Left ventricle myocardium inferior (tissue), 1 donor: ENCODE data around the gene KCNH8. TPM values are rescaled to one million over a fixed set of nuclear protein-coding genes. Genes with fewer than 3 reads are reported as not detected.

Source experiments
- DNase-seq: peaks from one replicate; pipeline ENCODE4 v3.0.0-alpha.2; 2020
- H3K27ac ChIP-seq: fragments of 200-600 bp; replicated peaks from 2 replicates; pipeline ENCODE4 v1.8.0; 2021
- H3K27me3 ChIP-seq: fragments of 200-600 bp; 2 replicates; pipeline ENCODE4 v1.8.0; 2021; ENCODE audit warnings: low read depth
- H3K36me3 ChIP-seq: fragments of 200-600 bp; 2 replicates; pipeline ENCODE4 v1.8.0; 2021
- H3K4me1 ChIP-seq: fragments of 200-600 bp; 2 replicates; pipeline ENCODE4 v1.8.0; 2021
- H3K4me3 ChIP-seq: fragments of 200-600 bp; 2 replicates; pipeline ENCODE4 v1.8.0; 2021; ENCODE audit warnings: mild to moderate bottlenecking, moderate library complexity
- H3K9me3 ChIP-seq: fragments of 200-600 bp; replicated peaks from 2 replicates; pipeline ENCODE4 v1.8.0; 2021
- intact Hi-C: fragments of 100-400 bp; cut with micrococcal nuclease; formaldehyde crosslinking; loops from one replicate; pipeline ENCODE4 v1.11.0; 2022
- total RNA-seq: library from RNA; stranded (reverse); fragmentation: NEBNext Ultra II Directional; extraction: Animal tissue kit (Norgen Biotek cat#: 25700); gene quantifications from one replicate; pipeline ENCODE4 v1.2.1, GENCODE V29; 2021
- TF ChIP-seq, protein P1 (sequence below): fragments of 200-600 bp; IDR thresholded peaks from 2 replicates; pipeline ENCODE4 v1.8.0; 2021; ENCODE audit warnings: antibody characterized with exemption, mild to moderate bottlenecking, borderline replicate concordance
- donor health status: DM: no; HTN: yes; CAD: no; lungs with severe emphysema.

Gene KCNH8
- total RNA-seq, 1 donor from 2014 or later: 0.05 TPM

DNA sequence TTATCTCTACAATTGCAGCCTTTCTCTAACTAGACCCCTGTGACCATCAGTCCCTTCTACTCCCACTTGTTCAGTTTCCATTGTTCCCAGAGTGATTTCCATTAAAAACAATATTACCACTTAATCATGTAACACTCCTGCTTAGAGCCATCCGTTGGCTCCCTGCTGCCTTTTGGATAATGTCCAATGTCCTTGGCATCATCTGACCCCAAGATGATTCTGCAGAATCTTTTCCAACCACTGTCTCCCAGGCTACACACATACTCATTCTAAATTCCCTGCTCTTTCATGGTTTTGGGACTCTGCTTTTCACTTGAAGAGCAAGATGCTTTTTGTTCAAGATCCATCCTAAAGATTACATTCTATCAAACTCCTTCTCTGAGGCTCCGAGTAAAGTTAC, 7.1 kb downstream of the KCNH8 start:
- H3K36me3 ChIP-seq: no peaks in the 10 kb centered on the region
- peaks cover 22% of the 10 kb centered on the region for H3K27me3 ChIP-seq
- no peak for DNase-seq
- H3K4me3 ChIP-seq: no peak overlapping the region
- H3K9me3 ChIP-seq: no peaks in the 10 kb centered on the region
- no peaks in the 10 kb centered on the region for H3K4me1 ChIP-seq
- intact Hi-C loops: no loop called here
- TF ChIP-seq, protein P1, sequence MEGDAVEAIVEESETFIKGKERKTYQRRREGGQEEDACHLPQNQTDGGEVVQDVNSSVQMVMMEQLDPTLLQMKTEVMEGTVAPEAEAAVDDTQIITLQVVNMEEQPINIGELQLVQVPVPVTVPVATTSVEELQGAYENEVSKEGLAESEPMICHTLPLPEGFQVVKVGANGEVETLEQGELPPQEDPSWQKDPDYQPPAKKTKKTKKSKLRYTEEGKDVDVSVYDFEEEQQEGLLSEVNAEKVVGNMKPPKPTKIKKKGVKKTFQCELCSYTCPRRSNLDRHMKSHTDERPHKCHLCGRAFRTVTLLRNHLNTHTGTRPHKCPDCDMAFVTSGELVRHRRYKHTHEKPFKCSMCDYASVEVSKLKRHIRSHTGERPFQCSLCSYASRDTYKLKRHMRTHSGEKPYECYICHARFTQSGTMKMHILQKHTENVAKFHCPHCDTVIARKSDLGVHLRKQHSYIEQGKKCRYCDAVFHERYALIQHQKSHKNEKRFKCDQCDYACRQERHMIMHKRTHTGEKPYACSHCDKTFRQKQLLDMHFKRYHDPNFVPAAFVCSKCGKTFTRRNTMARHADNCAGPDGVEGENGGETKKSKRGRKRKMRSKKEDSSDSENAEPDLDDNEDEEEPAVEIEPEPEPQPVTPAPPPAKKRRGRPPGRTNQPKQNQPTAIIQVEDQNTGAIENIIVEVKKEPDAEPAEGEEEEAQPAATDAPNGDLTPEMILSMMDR: no peak
- H3K27ac ChIP-seq: no peak overlapping the region

DNA sequence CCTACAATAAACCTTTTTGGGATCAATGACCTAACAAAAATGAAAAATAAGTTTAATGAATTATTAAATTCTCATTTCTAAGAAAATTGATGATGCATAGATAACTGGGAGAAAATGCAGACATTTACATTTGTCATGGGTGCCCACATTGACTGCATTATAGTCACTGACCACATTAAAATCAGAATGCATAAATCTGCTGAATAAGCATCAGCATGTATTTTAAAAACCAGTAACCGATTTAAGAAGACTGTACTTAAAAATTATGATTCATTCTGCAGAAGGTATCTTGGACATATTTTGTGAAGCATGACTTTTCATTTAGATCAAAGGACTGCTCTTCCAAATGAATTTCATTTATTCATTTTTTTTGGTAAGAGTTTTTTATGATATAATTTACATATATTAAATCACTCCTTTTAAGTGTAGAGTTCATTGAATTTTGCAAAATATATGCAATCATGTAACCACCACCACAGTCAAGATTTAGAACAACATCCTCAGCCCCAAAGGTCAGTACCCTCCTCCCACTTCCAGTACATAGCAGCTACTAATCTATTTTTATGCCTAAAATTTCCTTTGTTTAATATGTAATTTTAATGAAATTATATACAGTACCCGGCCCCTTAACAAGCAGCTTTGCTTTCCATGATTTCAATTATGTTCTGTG, 11.8 kb downstream of the KCNH8 start:
- intact Hi-C loops: no loop called here
- no peaks in the 10 kb centered on the region for H3K36me3 ChIP-seq
- TF ChIP-seq, protein P1: no peak
- H3K4me1 ChIP-seq: no peaks in the 10 kb centered on the region
- no peak overlapping the region for H3K27ac ChIP-seq
- DNase-seq: no peak
- no peaks in the 10 kb centered on the region for H3K27me3 ChIP-seq
- no peaks in the 10 kb centered on the region for H3K9me3 ChIP-seq
- H3K4me3 ChIP-seq: no peak overlapping the region

DNA sequence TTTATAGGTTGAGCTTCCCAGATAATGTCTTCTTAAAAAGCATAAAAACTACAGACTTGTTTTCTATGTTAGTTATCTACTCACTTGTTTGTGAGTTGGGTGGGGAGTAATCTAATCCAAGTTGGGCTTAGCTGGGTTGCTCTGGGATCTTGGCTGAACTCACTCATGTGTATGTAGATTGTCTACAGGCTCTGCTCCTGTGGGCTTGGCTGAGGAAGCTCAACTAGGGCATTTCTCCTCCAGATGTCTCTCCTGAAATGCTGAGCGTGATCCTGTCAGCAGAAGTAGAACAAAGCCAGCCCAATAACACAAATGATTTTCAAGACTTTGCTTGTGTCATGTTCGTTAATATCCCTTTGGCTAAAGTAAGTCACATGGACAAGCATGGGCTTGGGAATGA, 17.3 kb downstream of the KCNH8 start:
- Histone ChIP-seq H3K4me1 (no peaks in the 10 kb centered on the region), H3K27ac (no peak overlapping the region), H3K4me3 (no peak overlapping the region), H3K27me3 (no peaks in the 10 kb centered on the region), H3K36me3 (no peaks in the 10 kb centered on the region), H3K9me3 (peaks cover 6% of the 10 kb centered on the region)
- intact Hi-C loops: no loop called here
- DNase-seq: no peak
- TF ChIP-seq, protein P1: no peak

DNA sequence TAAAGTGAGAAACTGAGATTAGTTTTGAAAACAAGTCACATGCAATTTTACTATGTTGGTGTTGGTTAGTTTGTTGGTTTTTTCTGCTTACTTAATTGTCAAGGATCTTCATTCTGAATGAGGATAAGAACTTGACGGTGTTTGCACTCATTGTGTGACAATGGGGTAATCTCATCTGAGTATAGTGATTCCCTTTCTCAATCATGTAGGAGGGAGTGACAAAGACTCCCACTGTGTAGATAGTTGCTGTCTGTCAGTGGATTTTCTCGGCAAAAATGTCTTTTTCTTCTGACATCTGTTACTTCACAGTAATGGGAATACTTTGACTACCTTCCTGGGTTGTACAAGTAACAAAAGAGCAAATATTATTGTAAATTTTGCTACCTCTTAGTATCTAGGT, 23.5 kb downstream of the KCNH8 start:
- no peaks in the 10 kb centered on the region for H3K36me3 ChIP-seq
- TF ChIP-seq, protein P1: no peak
- no peak for DNase-seq
- intact Hi-C loops: no loop called here
- peaks cover 6% of the 10 kb centered on the region for H3K9me3 ChIP-seq
- no peak overlapping the region for H3K27ac ChIP-seq
- no peaks in the 10 kb centered on the region for H3K4me1 ChIP-seq
- H3K27me3 ChIP-seq: no peaks in the 10 kb centered on the region
- H3K4me3 ChIP-seq: no peak overlapping the region

DNA sequence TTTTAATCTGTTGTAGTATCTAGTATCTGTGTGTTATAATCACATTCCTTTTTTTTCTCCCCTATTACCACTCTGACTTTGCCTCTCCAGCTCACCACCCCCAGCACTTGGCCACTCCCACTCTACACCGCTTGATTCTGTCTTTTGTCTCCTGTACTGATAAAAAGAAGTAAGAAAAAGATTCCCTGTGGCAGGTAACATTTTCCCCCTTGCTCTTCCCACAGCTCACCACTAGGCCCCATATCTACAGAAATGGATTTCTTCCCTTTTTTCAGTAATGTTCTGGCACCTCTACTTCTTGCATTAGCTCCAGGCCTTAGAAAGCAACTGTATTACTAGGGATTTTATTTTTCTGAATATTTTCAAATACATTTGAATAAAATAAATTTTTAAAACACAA, 25.6 kb downstream of the KCNH8 start:
- H3K27ac ChIP-seq: no peak overlapping the region
- no peak overlapping the region for H3K4me3 ChIP-seq
- H3K4me1 ChIP-seq: no peaks in the 10 kb centered on the region
- no peaks in the 10 kb centered on the region for H3K27me3 ChIP-seq
- peaks cover 6% of the 10 kb centered on the region for H3K9me3 ChIP-seq
- no peak for DNase-seq
- TF ChIP-seq, protein P1: no peak
- intact Hi-C loops: no loop called here
- no peaks in the 10 kb centered on the region for H3K36me3 ChIP-seq
